Kidney epithelial cell (primary cell): ENCODE data around the gene YIF1A. TPM values are rescaled to one million over a fixed set of nuclear protein-coding genes. Genes with fewer than 3 reads are reported as not detected.

ENCODE experiments used
- DNase-seq: peaks from one replicate; pipeline ENCODE4 v3.0.0-alpha.2; 2010; ENCODE audit warnings: low read depth
- H3K27me3 ChIP-seq: 2 replicates; pipeline ENCODE4 v1.6.0; 2011; ENCODE audit warnings: low read length; ENCODE audit not compliant: control insufficient read depth, insufficient read depth
- H3K36me3 ChIP-seq: 2 replicates; pipeline ENCODE4 v1.5.1; 2011; ENCODE audit warnings: low read length; ENCODE audit not compliant: control insufficient read depth, insufficient read depth
- H3K4me3 ChIP-seq: 2 replicates; pipeline ENCODE4 v1.5.1; 2011; ENCODE audit warnings: low read depth, mild to moderate bottlenecking, control low read depth, low read length
- CTCF ChIP-seq: IDR thresholded peaks from 2 replicates; pipeline ENCODE4 v1.5.1; 2011; ENCODE audit warnings: mild to moderate bottlenecking, moderate library complexity, low read length, control low read depth, inconsistent platforms; ENCODE audit not compliant: insufficient read depth, poor library complexity, severe bottlenecking
- total RNA-seq: library from RNA; depleted of rRNA; stranded (reverse); fragments of >200 nt; gene quantifications from 2 replicates; pipeline ENCODE4 v1.2.3, GENCODE V29; 2015

YIF1A gene
- total RNA-seq, 1 donor from 2014 or later = 104 TPM

GRCh38 chr11:66330931-66331330, 42.0 kb upstream of the YIF1A start:
- no peak for DNase-seq
- Histone ChIP-seq H3K4me3 (no peak overlapping the region), H3K36me3 (no peaks in the 10 kb centered on the region), H3K27me3 (no peaks in the 10 kb centered on the region)
- TF ChIP-seq CTCF = no peak

DNA sequence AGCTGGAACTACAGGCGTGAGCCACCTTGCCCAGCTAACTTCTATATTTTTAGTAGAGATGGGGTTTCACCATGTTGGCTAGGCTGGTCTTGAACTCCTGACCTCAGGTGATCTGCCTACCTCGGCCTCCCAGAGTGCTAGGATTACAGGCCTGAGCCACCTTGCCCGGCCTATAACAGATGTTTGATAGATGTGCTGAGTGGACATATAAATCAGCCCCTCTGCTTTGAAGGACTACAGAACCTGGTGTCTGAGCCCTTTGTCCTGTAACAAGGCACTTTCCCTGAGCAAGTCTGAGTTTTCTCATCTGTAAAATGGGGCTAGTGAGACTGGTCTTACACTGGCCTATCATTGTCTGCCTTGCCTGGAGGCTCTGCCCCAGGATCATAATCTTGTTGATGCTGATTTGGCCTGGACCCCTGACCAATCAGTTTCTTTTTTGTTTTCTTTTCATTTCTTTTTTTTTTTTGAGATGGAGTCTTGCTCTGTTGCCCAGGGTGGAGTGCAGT, 40.3 kb upstream of the YIF1A start:
- Histone ChIP-seq H3K4me3 (no peak overlapping the region), H3K36me3 (no peaks in the 10 kb centered on the region), H3K27me3 (no peaks in the 10 kb centered on the region)
- no peak for TF ChIP-seq CTCF
- DNase-seq = no peak

DNA sequence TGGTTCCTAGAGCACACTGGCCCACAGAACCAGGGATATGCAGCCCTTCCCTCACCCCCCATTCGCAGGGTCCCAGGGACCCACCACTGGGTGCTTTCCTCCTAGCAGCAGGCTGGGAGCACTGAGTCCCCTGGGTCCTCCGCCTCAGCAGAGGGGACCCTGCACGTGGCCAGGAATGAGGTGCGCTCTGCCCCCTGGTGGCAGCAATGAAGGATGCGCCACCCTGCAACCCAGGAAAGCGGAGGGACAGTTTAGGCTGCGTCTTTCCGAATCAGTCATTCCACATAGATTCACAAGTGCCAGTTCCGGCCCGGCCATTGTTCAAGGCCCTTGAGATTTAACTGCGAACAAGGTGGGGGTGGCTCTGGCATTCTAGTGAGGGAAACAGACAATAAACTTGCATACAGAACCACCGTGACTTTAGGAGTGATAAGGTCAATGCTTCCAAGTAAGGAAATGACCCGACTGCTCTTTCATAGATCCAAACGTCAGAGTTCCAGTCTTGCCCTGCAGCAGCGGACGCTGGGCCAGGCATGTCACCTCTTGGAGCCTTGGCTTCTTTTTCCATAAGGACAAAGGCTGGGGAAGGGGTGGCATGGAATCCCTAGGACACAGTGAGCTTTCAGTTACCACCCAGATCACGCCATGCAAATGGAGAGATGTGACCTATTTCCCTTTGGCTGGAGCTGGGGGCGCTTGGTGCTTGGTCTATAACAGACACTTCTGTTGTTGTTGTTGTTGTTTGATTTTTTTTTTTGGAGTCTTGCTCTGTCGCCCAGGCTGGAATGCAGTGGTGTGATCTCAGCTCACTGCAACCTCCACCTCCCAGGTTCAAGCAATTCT, 39.6 kb upstream of the YIF1A start:
- no peaks in the 10 kb centered on the region for H3K27me3 ChIP-seq
- DNase-seq = no peak

GRCh38 chr11:66328031-66328301, 39.0 kb upstream of the YIF1A start:
- DNase-seq = no peak
- no peak for TF ChIP-seq CTCF
- H3K36me3 ChIP-seq = no peaks in the 10 kb centered on the region
- H3K4me3 ChIP-seq = no peak overlapping the region
- no peaks in the 10 kb centered on the region for H3K27me3 ChIP-seq

More for the DNA sequence above, 39.6 kb upstream of the YIF1A start:
- Histone ChIP-seq H3K36me3 (no peaks in the 10 kb centered on the region), H3K4me3 (no peak overlapping the region)
- TF ChIP-seq CTCF = peak; percentile 91

DNA sequence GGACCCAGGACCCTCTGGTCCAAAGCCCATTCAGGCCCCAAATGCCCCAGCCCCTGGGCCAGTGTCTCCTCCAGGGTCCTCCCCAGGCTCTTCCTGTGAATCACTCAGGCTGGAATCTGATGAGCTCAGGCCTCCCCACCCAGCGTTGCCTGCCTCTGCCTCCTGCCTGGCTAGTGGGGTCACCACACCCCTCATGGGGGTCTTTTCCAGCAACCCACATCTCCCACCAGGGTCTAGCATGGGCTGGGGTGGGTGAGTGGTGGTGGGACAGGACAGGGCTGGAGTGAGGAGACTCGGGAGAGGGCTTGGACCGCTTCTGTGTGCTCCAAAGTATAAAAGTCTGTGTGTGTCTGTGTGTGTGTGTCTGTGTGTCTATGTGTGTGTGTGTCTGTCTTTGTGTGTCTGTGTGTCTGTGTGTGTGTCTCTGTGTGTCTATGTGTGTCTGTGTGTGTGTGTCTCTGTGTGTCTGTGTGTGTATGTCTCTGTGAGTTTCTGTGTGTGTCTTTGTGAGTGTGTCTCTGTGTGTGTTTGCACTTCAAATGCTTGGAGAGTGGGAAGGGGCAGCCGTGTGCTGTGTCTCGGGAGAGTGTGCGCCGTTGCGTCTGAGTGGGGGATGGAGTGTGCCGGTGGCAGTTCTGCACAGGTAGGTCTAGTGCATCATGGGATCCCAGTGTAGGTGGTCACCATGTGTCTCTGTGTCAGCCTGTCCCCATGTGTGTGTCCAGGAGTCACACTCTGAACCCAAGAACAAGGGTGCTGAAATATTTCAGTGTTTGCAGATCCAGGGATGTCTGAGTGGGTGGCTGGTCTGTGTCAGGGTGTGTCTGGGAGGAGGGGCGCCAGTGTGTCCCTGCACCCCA, 38.5 kb upstream of the YIF1A start:
- Histone ChIP-seq H3K36me3 (no peaks in the 10 kb centered on the region), H3K27me3 (no peaks in the 10 kb centered on the region), H3K4me3 (no peak overlapping the region)
- DNase-seq = no peak
- TF ChIP-seq CTCF = no peak
